ENCODE measurements around the gene CERS6. TPM values are rescaled to one million over a fixed set of nuclear protein-coding genes. Genes with fewer than 3 reads are reported as not detected.

CERS6 gene
- total and polyA plus RNA-seq, 3 donors from 2014 or later = 24.7 to 71.0 (median 59.4) TPM

DNA sequence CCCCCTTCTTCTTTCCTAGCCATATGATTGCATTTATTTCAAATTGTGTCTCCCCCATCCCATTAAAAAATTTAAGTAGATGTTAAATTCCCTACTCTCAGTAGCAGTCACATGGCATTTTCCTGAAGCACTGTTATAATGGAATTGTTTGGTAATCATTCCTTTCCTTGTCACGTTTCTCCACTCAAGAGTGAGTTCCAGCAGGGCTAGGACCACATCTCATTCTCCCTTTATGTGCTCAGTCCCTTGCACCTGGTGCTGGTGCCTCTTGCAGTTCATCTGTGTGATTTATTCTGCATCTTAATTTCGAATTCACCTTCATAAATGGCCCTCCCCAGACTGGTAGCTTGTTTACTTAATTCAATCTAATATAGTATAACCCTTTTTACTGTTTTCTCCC is 276.0 kb downstream of the CERS6 start:
- H3K4me1 ChIP-seq = no peaks in the 10 kb centered on the region
- TF ChIP-seq, protein P1, sequence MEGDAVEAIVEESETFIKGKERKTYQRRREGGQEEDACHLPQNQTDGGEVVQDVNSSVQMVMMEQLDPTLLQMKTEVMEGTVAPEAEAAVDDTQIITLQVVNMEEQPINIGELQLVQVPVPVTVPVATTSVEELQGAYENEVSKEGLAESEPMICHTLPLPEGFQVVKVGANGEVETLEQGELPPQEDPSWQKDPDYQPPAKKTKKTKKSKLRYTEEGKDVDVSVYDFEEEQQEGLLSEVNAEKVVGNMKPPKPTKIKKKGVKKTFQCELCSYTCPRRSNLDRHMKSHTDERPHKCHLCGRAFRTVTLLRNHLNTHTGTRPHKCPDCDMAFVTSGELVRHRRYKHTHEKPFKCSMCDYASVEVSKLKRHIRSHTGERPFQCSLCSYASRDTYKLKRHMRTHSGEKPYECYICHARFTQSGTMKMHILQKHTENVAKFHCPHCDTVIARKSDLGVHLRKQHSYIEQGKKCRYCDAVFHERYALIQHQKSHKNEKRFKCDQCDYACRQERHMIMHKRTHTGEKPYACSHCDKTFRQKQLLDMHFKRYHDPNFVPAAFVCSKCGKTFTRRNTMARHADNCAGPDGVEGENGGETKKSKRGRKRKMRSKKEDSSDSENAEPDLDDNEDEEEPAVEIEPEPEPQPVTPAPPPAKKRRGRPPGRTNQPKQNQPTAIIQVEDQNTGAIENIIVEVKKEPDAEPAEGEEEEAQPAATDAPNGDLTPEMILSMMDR (IDR thresholded peaks at IDR 0.05) = no peak
- TF ChIP-seq POLR2A (IDR thresholded peaks at IDR 0.05) = no peak
- no peak overlapping the region for H3K27ac ChIP-seq
- WGBS, 2 donors = 88 to 91% methylated on average over 2 of the region's 2 CpGs
- no peaks in the 10 kb centered on the region for H3K9me3 ChIP-seq
- no peak for DNase-seq
- no peaks in the 10 kb centered on the region for H3K36me3 ChIP-seq (ENCODE audit: low read depth, missing control alignments)
- no peaks in the 10 kb centered on the region for H3K27me3 ChIP-seq
- intact Hi-C loops (cut with DNase I; ENCODE audit: low total_unique reads) = no loop called here
- H3K4me3 ChIP-seq = no peak overlapping the region

DNA sequence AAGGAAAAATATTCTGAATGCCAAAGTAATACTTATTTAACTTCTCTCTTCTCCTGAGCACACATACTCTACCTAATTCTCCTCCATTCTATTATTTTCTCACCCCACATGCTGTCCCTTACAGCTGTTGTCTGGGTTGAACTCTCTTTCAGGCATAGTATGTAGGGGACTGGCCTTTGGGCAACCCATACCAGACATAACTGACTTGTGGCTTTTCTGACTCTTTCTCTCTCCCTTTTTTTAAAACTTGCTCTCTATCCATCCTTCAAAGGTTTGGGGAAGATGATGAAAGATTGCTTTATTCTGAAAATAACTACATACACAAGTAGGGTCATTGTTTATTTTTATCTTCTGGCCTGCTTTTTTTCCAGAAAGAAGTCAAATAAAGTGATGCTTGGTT is 276.4 kb downstream of the CERS6 start:
- no peak overlapping the region for H3K27ac ChIP-seq
- TF ChIP-seq POLR2A (IDR thresholded peaks at IDR 0.05) = no peak
- TF ChIP-seq, protein P1 (IDR thresholded peaks at IDR 0.05) = no peak
- no peaks in the 10 kb centered on the region for H3K9me3 ChIP-seq
- H3K4me3 ChIP-seq = no peak overlapping the region
- no peaks in the 10 kb centered on the region for H3K36me3 ChIP-seq (ENCODE audit: low read depth, missing control alignments)
- no peak for DNase-seq
- intact Hi-C loops (cut with DNase I; ENCODE audit: low total_unique reads) = no loop called here
- H3K27me3 ChIP-seq = no peaks in the 10 kb centered on the region
- no peaks in the 10 kb centered on the region for H3K4me1 ChIP-seq

DNA sequence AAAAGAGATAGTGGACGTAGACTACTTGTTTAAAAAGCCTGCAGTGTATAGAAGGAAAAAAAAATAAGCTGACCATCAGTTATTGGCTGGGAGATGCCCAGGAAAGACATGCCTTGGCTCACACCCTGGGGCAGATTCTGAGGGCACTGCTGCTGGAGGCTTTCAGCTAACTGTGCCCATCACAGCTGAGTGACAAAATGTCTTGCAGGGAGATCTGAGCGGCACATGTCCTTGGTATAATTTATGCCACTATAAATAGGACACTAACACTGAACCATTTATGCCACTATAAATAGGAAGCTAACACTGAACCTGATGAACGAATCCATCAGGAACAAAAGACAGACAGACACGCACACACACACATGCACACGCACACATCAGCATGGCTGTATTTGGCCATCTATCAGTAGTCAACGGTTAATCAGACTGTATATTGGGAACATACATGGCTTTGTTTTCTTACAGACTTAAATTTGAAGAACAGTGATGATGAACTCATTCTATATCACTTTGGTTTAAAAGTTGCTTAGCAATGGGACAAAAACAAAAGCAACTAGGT is 278.2 kb downstream of the CERS6 start:
- Histone ChIP-seq H3K27me3 (no peaks in the 10 kb centered on the region), H3K4me1 (no peaks in the 10 kb centered on the region), H3K4me3 (no peak overlapping the region), H3K9me3 (no peaks in the 10 kb centered on the region), H3K36me3 (ENCODE audit: low read depth, missing control alignments) (no peaks in the 10 kb centered on the region), H3K27ac (no peak overlapping the region)
- intact Hi-C loops (cut with DNase I; ENCODE audit: low total_unique reads) = no loop called here
- no peak for DNase-seq
- WGBS, 2 donors = 76 to 81% methylated on average over 6 of the region's 6 CpGs
- TF ChIP-seq, protein P1 (IDR thresholded peaks at IDR 0.05) = no peak
- no peak for TF ChIP-seq POLR2A (IDR thresholded peaks at IDR 0.05)

DNA sequence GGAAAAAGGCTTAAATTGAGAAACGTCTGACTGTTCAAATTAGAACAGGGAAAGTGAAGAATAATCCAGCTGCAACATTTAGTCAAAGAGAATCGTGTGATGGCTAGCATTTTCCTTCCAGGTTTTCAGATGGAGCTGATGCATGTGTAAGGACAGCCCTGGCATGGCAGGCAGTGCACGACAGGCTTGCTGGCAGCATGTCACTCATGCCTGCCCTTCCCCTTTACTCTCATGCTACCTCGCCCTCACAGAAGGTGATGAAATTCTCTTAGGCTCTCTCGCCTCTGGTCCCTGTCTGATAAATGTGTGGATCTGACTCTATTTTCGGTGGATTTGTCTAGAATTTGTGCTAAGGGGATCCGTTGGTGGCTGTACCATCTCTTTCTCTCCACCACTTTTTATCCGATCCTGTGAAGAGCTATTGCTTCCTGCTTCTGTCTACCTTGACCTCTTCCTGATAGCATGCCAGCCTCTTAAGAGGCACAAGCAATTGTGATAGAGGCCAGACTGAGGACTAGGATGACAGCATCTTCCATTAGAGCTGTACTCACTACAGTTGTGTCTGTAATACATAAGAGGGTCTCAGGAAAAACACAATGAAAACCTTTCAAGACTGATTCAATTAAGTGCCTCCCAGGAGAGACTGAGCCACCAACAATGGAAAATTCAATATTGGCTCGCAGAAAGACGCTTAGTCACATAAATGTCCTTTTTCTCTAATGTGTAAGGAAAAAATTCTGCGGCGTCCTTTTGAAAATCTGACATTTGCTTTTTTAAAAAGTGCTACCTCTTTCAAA is 280.8 kb downstream of the CERS6 start:
- intact Hi-C loops (cut with DNase I; ENCODE audit: low total_unique reads) = no loop called here
- Histone ChIP-seq H3K27ac (no peak overlapping the region), H3K4me3 (no peak overlapping the region), H3K27me3 (no peaks in the 10 kb centered on the region), H3K36me3 (ENCODE audit: low read depth, missing control alignments) (no peaks in the 10 kb centered on the region), H3K9me3 (no peaks in the 10 kb centered on the region), H3K4me1 (no peaks in the 10 kb centered on the region)
- TF ChIP-seq, protein P1 (IDR thresholded peaks at IDR 0.05) = no peak
- TF ChIP-seq POLR2A (IDR thresholded peaks at IDR 0.05) = no peak
- WGBS, 2 donors = 90 to 93% methylated on average over 12 of the region's 12 CpGs
- DNase-seq = no peak

DNA sequence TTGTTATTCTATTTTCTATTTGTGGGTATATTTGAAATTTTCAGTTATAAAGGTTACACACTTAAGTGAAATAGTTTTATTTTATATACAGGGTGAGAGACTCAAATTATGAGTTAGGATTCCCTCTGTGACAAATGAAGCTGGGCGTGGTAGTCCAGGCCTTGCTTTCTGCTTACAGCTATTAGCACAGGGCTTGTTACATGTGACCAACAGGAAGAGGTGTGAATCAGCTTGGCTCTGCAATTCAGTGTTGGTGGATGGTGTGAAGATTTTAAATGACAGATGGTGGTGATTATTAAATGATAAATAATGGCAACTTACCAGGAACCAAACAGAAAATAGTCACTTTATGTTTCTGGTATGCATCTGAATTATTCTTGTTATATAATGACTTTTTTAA is 282.0 kb downstream of the CERS6 start:
- DNase-seq = no peak
- intact Hi-C loops (cut with DNase I; ENCODE audit: low total_unique reads) = no loop called here
- 88 to 94% methylated on average over 1 of the region's 1 CpG for WGBS, 2 donors

More for the DNA sequence above, 282.0 kb downstream of the CERS6 start:
- H3K27ac ChIP-seq = no peak overlapping the region
- H3K9me3 ChIP-seq = no peaks in the 10 kb centered on the region
- H3K4me1 ChIP-seq = no peaks in the 10 kb centered on the region
- TF ChIP-seq, protein P1 (IDR thresholded peaks at IDR 0.05) = no peak
- TF ChIP-seq POLR2A (IDR thresholded peaks at IDR 0.05) = no peak
- no peaks in the 10 kb centered on the region for H3K36me3 ChIP-seq (ENCODE audit: low read depth, missing control alignments)
- H3K4me3 ChIP-seq = no peak overlapping the region
- no peaks in the 10 kb centered on the region for H3K27me3 ChIP-seq

Measured in testis (tissue), 3 donors.